ENCODE results near the gene MLF2. TPM values are rescaled to one million over a fixed set of nuclear protein-coding genes. Genes with fewer than 3 reads are reported as not detected.

MLF2 gene
- total RNA-seq, 1 experiment from 2014 or later = 244 TPM

DNA sequence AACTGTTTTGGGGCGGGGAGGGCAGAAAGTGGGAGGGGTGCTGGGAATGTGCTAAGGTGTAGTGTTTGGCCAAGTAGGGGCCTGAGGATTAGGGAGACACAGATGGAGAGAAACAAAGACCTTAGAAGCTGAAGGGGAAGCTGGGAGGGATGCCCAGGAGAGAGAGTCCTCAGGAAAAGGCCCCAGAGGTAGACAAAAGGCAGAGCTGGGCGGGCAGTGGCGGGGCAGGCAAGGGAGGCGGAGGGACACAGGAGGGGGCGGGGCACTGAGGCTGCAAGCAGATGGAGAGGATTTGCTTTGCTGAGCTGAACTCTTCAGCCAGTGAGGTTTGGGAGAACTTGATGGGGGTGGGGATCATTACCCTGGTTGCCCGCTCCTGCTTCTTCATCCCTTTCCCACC, 16.0 kb upstream of the MLF2 start:
- no peak overlapping the region for H3K27ac ChIP-seq (ENCODE audit: insufficient read length, low read depth, low read length)
- H3K36me3 Mint-ChIP-seq (ENCODE audit: insufficient read depth in 1 of 3, low read depth in 3 of 3) = peaks cover 23 to 32% (median 28%) of the 10 kb centered on the region in 3 experiments; a peak in 6 of 7 replicates

More for the DNA sequence above, 16.0 kb upstream of the MLF2 start:
- Histone ChIP-seq H3K4me2 (ENCODE audit: insufficient read depth, insufficient read length, low read length) (peak overlapping the region; percentile 87), H3K14ac (ENCODE audit: insufficient read depth, low read length) (no peak overlapping the region), H3K4ac (ENCODE audit: low read depth, low read length) (no peak overlapping the region), H3K56ac (ENCODE audit: insufficient read length, low read depth, low read length) (no peak overlapping the region), H2BK5ac (ENCODE audit: insufficient read length, low read length) (no peak overlapping the region), H4K5ac (ENCODE audit: insufficient read length, low read depth, low read length) (no peak overlapping the region), H2BK15ac (ENCODE audit: low read depth, low read length) (no peak overlapping the region), H3K79me2 (ENCODE audit: insufficient read depth, low read length) (peaks cover 11% of the 10 kb centered on the region; the same call in 1 of the 2 replicates), H3K9me3 (ENCODE audit: control insufficient read depth, low read depth, low read length) (no peaks in the 10 kb centered on the region), H2BK20ac (ENCODE audit: low read depth, low read length, poor library complexity, severe bottlenecking) (no peak overlapping the region), H3K27me3 (ENCODE audit: insufficient read depth, low read length) (peaks cover 1% of the 10 kb centered on the region; the same call in 1 of the 2 replicates), H4K20me1 (ENCODE audit: control insufficient read depth, insufficient read depth, insufficient read length) (no peaks in the 10 kb centered on the region), H2BK12ac (ENCODE audit: insufficient read length, low read depth, low read length) (no peak overlapping the region), H4K91ac (ENCODE audit: insufficient read length, low read depth, low read length) (no peak overlapping the region), H3K23ac (ENCODE audit: insufficient read length, low read depth, low read length) (no peak overlapping the region), H3K4me1 (ENCODE audit: insufficient read depth, low read length) (peaks cover 10% of the 10 kb centered on the region), H3K18ac (ENCODE audit: insufficient read length, low read depth, low read length) (no peak overlapping the region), H2BK120ac (ENCODE audit: low read depth, low read length, poor library complexity, severe bottlenecking) (no peak overlapping the region), H2AK5ac (ENCODE audit: insufficient read length, low read length) (no peak overlapping the region), H3T11ph (ENCODE audit: low read length) (no peak overlapping the region), H2AFZ (ENCODE audit: low read length) (no peak overlapping the region), H4K8ac (replicated peaks; ENCODE audit: insufficient read length, low read depth, low read length) (no peak overlapping the region), H3K23me2 (ENCODE audit: insufficient read length, low read depth, low read length, poor library complexity, severe bottlenecking) (peaks cover 35% of the 10 kb centered on the region), H3K79me1 (ENCODE audit: insufficient read depth, low read depth, low read length, poor library complexity, severe bottlenecking) (no peaks in the 10 kb centered on the region), H3K9ac (ENCODE audit: extremely low read depth, insufficient read length, low read length) (no peak overlapping the region)
- Mint-ChIP-seq H3K9me3 (no peaks in the 10 kb centered on the region), H3K4me1 (peaks cover 45 to 71% of the 10 kb centered on the region in 2 experiments), H3K27me3 (ENCODE audit: low read depth) (peaks cover 15% of the 10 kb centered on the region), H3K4me3 (peak overlapping the region; percentile 82 to 92), H3K27ac (peak overlapping the region; percentile 70 to 98 (median 95))
- TF ChIP-seq, protein P1, sequence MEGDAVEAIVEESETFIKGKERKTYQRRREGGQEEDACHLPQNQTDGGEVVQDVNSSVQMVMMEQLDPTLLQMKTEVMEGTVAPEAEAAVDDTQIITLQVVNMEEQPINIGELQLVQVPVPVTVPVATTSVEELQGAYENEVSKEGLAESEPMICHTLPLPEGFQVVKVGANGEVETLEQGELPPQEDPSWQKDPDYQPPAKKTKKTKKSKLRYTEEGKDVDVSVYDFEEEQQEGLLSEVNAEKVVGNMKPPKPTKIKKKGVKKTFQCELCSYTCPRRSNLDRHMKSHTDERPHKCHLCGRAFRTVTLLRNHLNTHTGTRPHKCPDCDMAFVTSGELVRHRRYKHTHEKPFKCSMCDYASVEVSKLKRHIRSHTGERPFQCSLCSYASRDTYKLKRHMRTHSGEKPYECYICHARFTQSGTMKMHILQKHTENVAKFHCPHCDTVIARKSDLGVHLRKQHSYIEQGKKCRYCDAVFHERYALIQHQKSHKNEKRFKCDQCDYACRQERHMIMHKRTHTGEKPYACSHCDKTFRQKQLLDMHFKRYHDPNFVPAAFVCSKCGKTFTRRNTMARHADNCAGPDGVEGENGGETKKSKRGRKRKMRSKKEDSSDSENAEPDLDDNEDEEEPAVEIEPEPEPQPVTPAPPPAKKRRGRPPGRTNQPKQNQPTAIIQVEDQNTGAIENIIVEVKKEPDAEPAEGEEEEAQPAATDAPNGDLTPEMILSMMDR (conservative IDR thresholded peaks at IDR 0.05) = no peak
- peak; percentile 91 for DNase-seq
- no CpG with 5 or more reads among the region's 6 CpGs for WGBS (ENCODE audit: extremely low coverage, insufficient read length, low lambda C conversion rate)

Data from H9 (cell line).